ENCODE data around the gene RCL1. TPM values are rescaled to one million over a fixed set of nuclear protein-coding genes. Genes with fewer than 3 reads are reported as not detected.

The RCL1 gene
- total RNA-seq, 1 experiment from 2014 or later, result 9.5 TPM

GRCh38 chr9:4799033-4799430 lies 6.3 kb downstream of the RCL1 start:
- CTCF ChIA-PET, result no interaction called here
- H3K9me3 ChIP-seq (ENCODE audit: insufficient read depth, low read depth), result no peaks in the 10 kb centered on the region

GRCh38 chr9:4799775-4800174 lies 7.0 kb downstream of the RCL1 start:
- no peaks in the 10 kb centered on the region for H3F3A ChIP-seq (ENCODE audit: insufficient read depth, low read depth)
- no peak overlapping the region for H3K27ac ChIP-seq
- TF ChIP-seq EZH2 (IDR thresholded peaks at IDR 0.05; ENCODE audit: low read depth) (no peak), CTCF (conservative IDR thresholded peaks at IDR 0.05) (no peak)
- H3K9me2 ChIP-seq (ENCODE audit: insufficient read depth), result no peaks in the 10 kb centered on the region
- ChIA-PET CTCF (no interaction called here), POLR2A (ENCODE audit: unreplicated experiment) (no interaction called here)
- no TSS peak for BruUV-seq (replicated peaks)
- H3K4me2 ChIP-seq, result no peak overlapping the region
- no peaks in the 10 kb centered on the region for H3K4me1 ChIP-seq (replicated peaks; ENCODE audit: insufficient read depth)
- no peaks in the 10 kb centered on the region for H3K36me3 ChIP-seq (ENCODE audit: low read depth)
- DNase-seq, result no peak
- H4K20me1 ChIP-seq (ENCODE audit: insufficient read depth), result peaks cover 12% of the 10 kb centered on the region
- H2AFZ ChIP-seq, result no peak overlapping the region
- H3K9me3 ChIP-seq (ENCODE audit: insufficient read depth, low read depth), result no peaks in the 10 kb centered on the region
- no peak overlapping the region for H3K4me3 ChIP-seq
- intact Hi-C loops (cut with micrococcal nuclease; ENCODE audit: unreplicated experiment), result no loop called here
- no peaks in the 10 kb centered on the region for H3K27me3 ChIP-seq (ENCODE audit: insufficient read depth, low read depth)
- peaks cover 91% of the 10 kb centered on the region for H3K79me2 ChIP-seq (ENCODE audit: low read depth)

More at GRCh38 chr9:4799033-4799430, 6.3 kb downstream of the RCL1 start:
- DNase-seq, result no peak
- H3F3A ChIP-seq (ENCODE audit: insufficient read depth, low read depth), result no peaks in the 10 kb centered on the region
- H2AFZ ChIP-seq, result no peak overlapping the region
- H3K36me3 ChIP-seq (ENCODE audit: low read depth), result no peaks in the 10 kb centered on the region
- no peak for TF ChIP-seq EZH2 (IDR thresholded peaks at IDR 0.05; ENCODE audit: low read depth)
- no peak for TF ChIP-seq CTCF (conservative IDR thresholded peaks at IDR 0.05)
- H3K27me3 ChIP-seq (ENCODE audit: insufficient read depth, low read depth), result no peaks in the 10 kb centered on the region
- H3K4me1 ChIP-seq (replicated peaks; ENCODE audit: insufficient read depth), result peaks cover 7% of the 10 kb centered on the region; the same call in 1 of the 2 replicates
- POLR2A ChIA-PET (ENCODE audit: unreplicated experiment), result no interaction called here
- H3K4me3 ChIP-seq, result no peak overlapping the region
- no peak overlapping the region for H3K27ac ChIP-seq
- BruUV-seq (replicated peaks), result no TSS peak
- H3K9me2 ChIP-seq (ENCODE audit: insufficient read depth), result no peaks in the 10 kb centered on the region
- peaks cover 20% of the 10 kb centered on the region for H4K20me1 ChIP-seq (ENCODE audit: insufficient read depth)
- H3K79me2 ChIP-seq (ENCODE audit: low read depth), result peaks cover 92% of the 10 kb centered on the region
- H3K4me2 ChIP-seq, result no peak overlapping the region
- intact Hi-C loops (cut with micrococcal nuclease; ENCODE audit: unreplicated experiment), result no loop called here

- CTCF ChIA-PET, result no interaction called here
- BruUV-seq (replicated peaks), result no TSS peak
Measured at GRCh38 chr9:4801156-4801555, 8.4 kb downstream of the RCL1 start.

More at GRCh38 chr9:4801156-4801555, 8.4 kb downstream of the RCL1 start:
- Histone ChIP-seq H3K4me3 (no peak overlapping the region), H3K27ac (no peak overlapping the region), H3K4me2 (no peak overlapping the region), H3K9me2 (ENCODE audit: insufficient read depth) (no peaks in the 10 kb centered on the region), H3K79me2 (ENCODE audit: low read depth) (peaks cover 88% of the 10 kb centered on the region), H3K4me1 (replicated peaks; ENCODE audit: insufficient read depth) (no peaks in the 10 kb centered on the region), H3K27me3 (ENCODE audit: insufficient read depth, low read depth) (no peaks in the 10 kb centered on the region), H3K36me3 (ENCODE audit: low read depth) (no peaks in the 10 kb centered on the region), H4K20me1 (ENCODE audit: insufficient read depth) (peaks cover 12% of the 10 kb centered on the region), H2AFZ (no peak overlapping the region), H3F3A (ENCODE audit: insufficient read depth, low read depth) (no peaks in the 10 kb centered on the region), H3K9me3 (ENCODE audit: insufficient read depth, low read depth) (no peaks in the 10 kb centered on the region)
- POLR2A ChIA-PET (ENCODE audit: unreplicated experiment), result no interaction called here
- DNase-seq, result no peak
- TF ChIP-seq EZH2 (IDR thresholded peaks at IDR 0.05; ENCODE audit: low read depth), result no peak
- TF ChIP-seq CTCF (conservative IDR thresholded peaks at IDR 0.05), result no peak
- intact Hi-C loops (cut with micrococcal nuclease; ENCODE audit: unreplicated experiment), result no loop called here
